Tibial nerve (tissue), 4 donors: Measurements from ENCODE around the gene P2RX7.

ENCODE experiments used
- EP300 ChIP-seq, 2 donors: sonication (generic); formaldehyde crosslinking; IDR thresholded peaks; one replicate each; pipeline ENCODE4 v1.6.1; 2017; ENCODE audit warnings: antibody characterized with exemption in 2 of 2, mild to moderate bottlenecking in 1 of 2
- TF ChIP-seq, protein P1 (sequence below), 5 experiments: fragments of 200-600 bp in 3 of 5; fragments of 450-650 bp in 2 of 5; sonication (generic) in 3 of 5; IDR thresholded peaks; one replicate each; pipeline ENCODE4 v1.5.1; 2016 to 2019; ENCODE audit warnings: antibody characterized with exemption in 5 of 5, mild to moderate bottlenecking in 3 of 5, moderate library complexity in 2 of 5

DNA sequence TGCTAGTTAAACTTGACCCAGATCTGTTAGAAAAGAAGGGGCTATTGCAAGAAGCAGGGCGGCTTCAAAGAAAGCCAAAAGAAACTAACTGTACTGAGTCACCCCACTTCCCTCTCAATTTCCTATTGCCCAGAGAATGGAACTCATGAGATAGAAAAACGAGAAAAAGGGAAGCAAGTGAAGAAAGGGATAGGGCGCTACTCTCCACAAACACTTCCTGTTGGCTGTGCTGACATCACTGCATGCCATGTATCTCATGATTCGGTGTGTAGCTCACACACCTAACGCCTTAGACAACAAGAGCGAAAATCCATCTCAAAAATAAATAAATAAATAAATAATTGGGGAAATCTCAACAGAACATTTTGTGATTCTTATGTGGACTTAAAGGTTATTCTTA is 64.2 kb downstream of the P2RX7 start:
- TF ChIP-seq, protein P1, sequence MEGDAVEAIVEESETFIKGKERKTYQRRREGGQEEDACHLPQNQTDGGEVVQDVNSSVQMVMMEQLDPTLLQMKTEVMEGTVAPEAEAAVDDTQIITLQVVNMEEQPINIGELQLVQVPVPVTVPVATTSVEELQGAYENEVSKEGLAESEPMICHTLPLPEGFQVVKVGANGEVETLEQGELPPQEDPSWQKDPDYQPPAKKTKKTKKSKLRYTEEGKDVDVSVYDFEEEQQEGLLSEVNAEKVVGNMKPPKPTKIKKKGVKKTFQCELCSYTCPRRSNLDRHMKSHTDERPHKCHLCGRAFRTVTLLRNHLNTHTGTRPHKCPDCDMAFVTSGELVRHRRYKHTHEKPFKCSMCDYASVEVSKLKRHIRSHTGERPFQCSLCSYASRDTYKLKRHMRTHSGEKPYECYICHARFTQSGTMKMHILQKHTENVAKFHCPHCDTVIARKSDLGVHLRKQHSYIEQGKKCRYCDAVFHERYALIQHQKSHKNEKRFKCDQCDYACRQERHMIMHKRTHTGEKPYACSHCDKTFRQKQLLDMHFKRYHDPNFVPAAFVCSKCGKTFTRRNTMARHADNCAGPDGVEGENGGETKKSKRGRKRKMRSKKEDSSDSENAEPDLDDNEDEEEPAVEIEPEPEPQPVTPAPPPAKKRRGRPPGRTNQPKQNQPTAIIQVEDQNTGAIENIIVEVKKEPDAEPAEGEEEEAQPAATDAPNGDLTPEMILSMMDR (IDR thresholded peaks at IDR 0.05), result no peak
- TF ChIP-seq EP300 (IDR thresholded peaks at IDR 0.05), result peak; percentile 39 to 62
